ENCODE results near the gene GFRA1. TPM values are rescaled to one million over a fixed set of nuclear protein-coding genes. Genes with fewer than 3 reads are reported as not detected.

GFRA1 gene
- total RNA-seq, 4 donors from 2014 or later: 19.8 to 61.8 (median 25.2) TPM

DNA sequence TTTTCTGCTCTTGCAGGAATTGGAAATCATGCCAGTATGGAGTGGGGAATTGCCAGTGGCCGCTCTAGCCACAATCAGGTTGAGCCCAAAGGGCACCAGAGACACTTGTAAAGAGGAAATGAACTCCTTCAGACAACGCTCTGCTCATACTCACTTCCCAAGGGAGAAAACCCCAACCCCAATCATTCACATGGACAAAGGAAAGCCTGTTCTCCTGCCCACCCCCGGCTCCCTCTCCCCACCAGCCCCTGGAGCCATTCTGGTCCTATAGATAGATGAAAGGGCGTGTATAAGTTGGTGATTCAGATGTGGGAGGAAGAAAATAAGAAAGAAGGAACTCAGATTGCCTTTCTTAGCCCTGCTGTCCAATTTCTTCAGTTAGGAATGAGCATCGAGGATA is 57.4 kb downstream of the GFRA1 start:
- H3K27me3 ChIP-seq: no peaks in the 10 kb centered on the region
- no peak overlapping the region for H3K4me3 ChIP-seq
- no peaks in the 10 kb centered on the region for H3K36me3 ChIP-seq
- no peak for DNase-seq (ENCODE audit: low spot score in 2 of 2)
- H3K27ac ChIP-seq: no peak overlapping the region
- TF ChIP-seq POLR2A (IDR thresholded peaks at IDR 0.05) (no peak), POLR2AphosphoS5 (IDR thresholded peaks at IDR 0.05) (no peak), EP300 (IDR thresholded peaks at IDR 0.05) (no peak)
- TF ChIP-seq, protein P1, sequence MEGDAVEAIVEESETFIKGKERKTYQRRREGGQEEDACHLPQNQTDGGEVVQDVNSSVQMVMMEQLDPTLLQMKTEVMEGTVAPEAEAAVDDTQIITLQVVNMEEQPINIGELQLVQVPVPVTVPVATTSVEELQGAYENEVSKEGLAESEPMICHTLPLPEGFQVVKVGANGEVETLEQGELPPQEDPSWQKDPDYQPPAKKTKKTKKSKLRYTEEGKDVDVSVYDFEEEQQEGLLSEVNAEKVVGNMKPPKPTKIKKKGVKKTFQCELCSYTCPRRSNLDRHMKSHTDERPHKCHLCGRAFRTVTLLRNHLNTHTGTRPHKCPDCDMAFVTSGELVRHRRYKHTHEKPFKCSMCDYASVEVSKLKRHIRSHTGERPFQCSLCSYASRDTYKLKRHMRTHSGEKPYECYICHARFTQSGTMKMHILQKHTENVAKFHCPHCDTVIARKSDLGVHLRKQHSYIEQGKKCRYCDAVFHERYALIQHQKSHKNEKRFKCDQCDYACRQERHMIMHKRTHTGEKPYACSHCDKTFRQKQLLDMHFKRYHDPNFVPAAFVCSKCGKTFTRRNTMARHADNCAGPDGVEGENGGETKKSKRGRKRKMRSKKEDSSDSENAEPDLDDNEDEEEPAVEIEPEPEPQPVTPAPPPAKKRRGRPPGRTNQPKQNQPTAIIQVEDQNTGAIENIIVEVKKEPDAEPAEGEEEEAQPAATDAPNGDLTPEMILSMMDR (IDR thresholded peaks at IDR 0.05): no peak
- no peaks in the 10 kb centered on the region for H3K4me1 ChIP-seq
- H3K9me3 ChIP-seq: no peaks in the 10 kb centered on the region
- WGBS: 73% methylated on average over 4 of the region's 5 CpGs

DNA sequence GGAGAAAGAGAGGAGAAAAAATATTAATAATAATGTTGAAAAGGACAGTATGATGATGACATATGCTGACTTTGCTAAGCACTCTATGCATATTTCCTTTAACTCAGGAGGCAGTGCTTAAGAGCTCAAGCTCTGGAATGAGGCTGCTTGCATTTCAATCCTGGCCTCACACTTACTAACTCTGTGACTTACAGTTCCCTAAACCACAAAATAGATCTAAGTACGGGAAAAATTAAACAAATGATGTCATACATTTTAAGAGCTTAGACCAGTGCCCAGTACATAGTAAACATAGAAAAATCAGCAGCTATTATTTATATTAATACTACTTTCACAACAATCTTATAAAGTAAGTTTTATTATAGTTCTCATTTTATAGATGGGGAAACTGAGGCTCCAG is 61.3 kb downstream of the GFRA1 start:
- no peaks in the 10 kb centered on the region for H3K36me3 ChIP-seq
- no peaks in the 10 kb centered on the region for H3K27me3 ChIP-seq
- no peak overlapping the region for H3K27ac ChIP-seq
- H3K4me1 ChIP-seq: no peaks in the 10 kb centered on the region
- no peak for DNase-seq (ENCODE audit: low spot score in 2 of 2)
- WGBS: 45% methylated on average over 1 of the region's 1 CpG
- H3K9me3 ChIP-seq: no peaks in the 10 kb centered on the region
- TF ChIP-seq, protein P1 (IDR thresholded peaks at IDR 0.05): no peak
- TF ChIP-seq POLR2A (IDR thresholded peaks at IDR 0.05) (no peak), POLR2AphosphoS5 (IDR thresholded peaks at IDR 0.05) (no peak), EP300 (IDR thresholded peaks at IDR 0.05) (no peak)
- no peak overlapping the region for H3K4me3 ChIP-seq

DNA sequence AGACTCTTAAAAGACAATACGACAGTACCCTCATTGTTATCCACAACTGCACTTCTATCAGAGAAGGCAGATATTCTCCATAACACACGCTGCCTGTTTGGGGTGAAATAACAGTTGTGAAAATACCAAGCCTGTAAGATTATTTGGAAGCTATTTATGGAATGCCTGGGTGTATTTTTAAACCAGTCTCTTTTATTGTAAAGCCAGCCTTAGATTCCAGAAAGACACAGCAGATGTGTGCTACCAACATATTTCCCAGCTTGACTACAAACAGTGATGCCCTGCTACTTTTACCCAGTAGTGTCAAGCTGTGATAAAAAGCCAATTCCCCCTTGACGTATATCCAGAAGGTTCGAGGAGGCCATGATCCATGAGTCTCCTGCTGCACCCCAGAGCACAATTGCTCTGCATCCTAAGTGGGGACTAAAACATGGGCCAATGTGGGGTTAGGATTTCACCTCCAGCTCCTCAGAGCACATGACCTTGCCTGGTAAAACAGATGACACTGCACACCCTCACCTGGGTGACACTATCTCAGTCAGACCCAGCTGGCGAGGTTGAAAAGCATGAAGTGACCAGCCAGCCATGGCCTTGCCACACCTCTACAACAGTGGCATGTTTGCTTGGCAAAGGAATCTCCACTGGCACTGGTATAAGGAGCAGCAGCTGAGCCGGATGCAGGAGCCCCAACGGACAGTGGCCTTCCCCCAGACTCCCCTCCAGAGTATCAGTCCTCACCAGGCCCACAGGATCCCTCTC is 62.2 kb downstream of the GFRA1 start:
- DNase-seq (ENCODE audit: low spot score in 2 of 2): no peak
- no peak for TF ChIP-seq POLR2A (IDR thresholded peaks at IDR 0.05)
- TF ChIP-seq POLR2AphosphoS5 (IDR thresholded peaks at IDR 0.05): no peak
- TF ChIP-seq, protein P1 (IDR thresholded peaks at IDR 0.05): no peak
- no peak for TF ChIP-seq EP300 (IDR thresholded peaks at IDR 0.05)
- Histone ChIP-seq H3K4me3 (no peak overlapping the region), H3K9me3 (no peaks in the 10 kb centered on the region), H3K27ac (no peak overlapping the region), H3K4me1 (no peaks in the 10 kb centered on the region), H3K27me3 (no peaks in the 10 kb centered on the region), H3K36me3 (no peaks in the 10 kb centered on the region)
- WGBS: 85% methylated on average over 5 of the region's 7 CpGs

DNA sequence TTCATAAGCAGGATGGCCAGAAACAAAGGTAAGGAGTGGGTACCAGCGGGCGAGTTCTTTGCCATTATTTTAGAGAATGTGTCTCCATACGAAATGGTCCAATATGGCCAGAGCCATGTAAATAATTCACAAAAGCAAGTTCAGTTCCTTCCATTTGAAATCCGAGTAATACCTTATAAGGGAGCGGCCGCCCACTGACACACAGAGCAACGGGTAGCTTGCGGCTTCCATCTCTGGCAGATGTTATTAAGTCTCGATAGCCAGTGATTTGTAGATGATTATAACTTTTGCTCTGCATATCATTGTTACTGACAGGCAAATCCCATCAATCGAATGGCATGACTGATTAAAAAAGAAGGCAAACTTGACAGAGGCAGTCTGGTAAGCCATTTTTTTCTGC is 63.2 kb downstream of the GFRA1 start:
- Histone ChIP-seq H3K4me1 (no peaks in the 10 kb centered on the region), H3K4me3 (no peak overlapping the region), H3K36me3 (no peaks in the 10 kb centered on the region), H3K27me3 (no peaks in the 10 kb centered on the region), H3K27ac (no peak overlapping the region), H3K9me3 (no peaks in the 10 kb centered on the region)
- no peak for DNase-seq (ENCODE audit: low spot score in 2 of 2)
- WGBS: 85% methylated on average over 10 of the region's 10 CpGs
- TF ChIP-seq EP300 (IDR thresholded peaks at IDR 0.05): no peak
- TF ChIP-seq, protein P1 (IDR thresholded peaks at IDR 0.05): no peak
- TF ChIP-seq POLR2AphosphoS5 (IDR thresholded peaks at IDR 0.05): no peak
- TF ChIP-seq POLR2A (IDR thresholded peaks at IDR 0.05): no peak

DNA sequence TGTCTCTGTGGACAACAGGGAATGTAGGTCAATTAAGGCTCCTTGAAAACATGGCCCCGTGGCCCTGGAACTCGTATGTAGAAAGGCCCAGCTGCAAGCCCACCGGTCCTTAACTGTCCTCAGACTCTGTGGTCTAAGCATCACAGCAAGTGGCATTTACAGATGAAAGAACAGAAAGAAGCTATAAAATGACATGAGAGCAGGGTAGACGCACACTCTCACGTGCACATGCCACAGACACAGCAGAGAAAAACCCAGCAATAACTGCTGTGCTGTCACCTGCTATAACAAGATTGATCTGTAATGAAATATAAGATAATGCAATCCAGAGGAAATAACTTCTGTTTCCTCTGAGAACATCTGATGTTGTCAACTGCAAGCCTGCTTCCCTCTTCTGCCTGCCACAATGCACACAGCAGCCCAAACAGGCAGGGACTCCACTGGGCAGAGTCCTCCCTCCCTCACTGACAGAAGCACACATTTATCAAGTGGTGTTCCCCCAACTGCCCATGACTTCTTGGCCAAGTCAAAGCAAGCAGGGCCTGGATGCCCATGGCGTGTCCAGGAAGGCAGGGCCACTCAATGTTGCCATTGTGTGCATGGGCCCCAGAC is 63.9 kb downstream of the GFRA1 start:
- 88% methylated on average over 6 of the region's 6 CpGs for WGBS
- H3K4me1 ChIP-seq: no peaks in the 10 kb centered on the region
- H3K4me3 ChIP-seq: no peak overlapping the region
- no peak overlapping the region for H3K27ac ChIP-seq
- TF ChIP-seq POLR2AphosphoS5 (IDR thresholded peaks at IDR 0.05): no peak
- no peaks in the 10 kb centered on the region for H3K9me3 ChIP-seq
- no peaks in the 10 kb centered on the region for H3K36me3 ChIP-seq
- DNase-seq (ENCODE audit: low spot score in 2 of 2): no peak
- no peaks in the 10 kb centered on the region for H3K27me3 ChIP-seq
